Esophagus mucosa (tissue), 1 donor: ENCODE results near the gene OSBPL10. TPM values are rescaled to one million over a fixed set of nuclear protein-coding genes. Genes with fewer than 3 reads are reported as not detected.
A peak's percentile ranks its signal among the peaks of the same experiment; 100 is the strongest.

ENCODE experiments used
- ATAC-seq: fragments of 200-7000 bp; cut with Tn5 transposase; one replicate; pipeline ENCODE4 v1.9.1; 2020
- total RNA-seq: library from RNA; stranded (reverse); gene quantifications from one replicate; pipeline ENCODE4 v1.2.4, GENCODE V29; 2023
- donor health status: DM: yes; HTN: yes; CAD: no.

OSBPL10 gene
- total RNA-seq, 1 donor from 2014 or later: 29.1 TPM

GRCh38 chr3:31766669-31767068 lies 214.4 kb downstream of the OSBPL10 start:
- ATAC-seq: no peak

GRCh38 chr3:31765871-31766270 lies 215.2 kb downstream of the OSBPL10 start:
- ATAC-seq: no peak

GRCh38 chr3:31763731-31764130 lies 217.3 kb downstream of the OSBPL10 start:
- no peak for ATAC-seq

GRCh38 chr3:31762888-31763351 lies 218.1 kb downstream of the OSBPL10 start:
- ATAC-seq: no peak

GRCh38 chr3:31762097-31762764 lies 218.8 kb downstream of the OSBPL10 start:
- ATAC-seq: no peak

GRCh38 chr3:31760654-31761053 lies 220.4 kb downstream of the OSBPL10 start:
- no peak for ATAC-seq

- ATAC-seq: no peak
These were observed 222.6 kb downstream of the OSBPL10 start for GRCh38 chr3:31758322-31758965.

- ATAC-seq: peak; percentile 81
These were observed 225.0 kb downstream of the OSBPL10 start for GRCh38 chr3:31755926-31756658.

GRCh38 chr3:31754575-31755278 lies 226.3 kb downstream of the OSBPL10 start:
- no peak for ATAC-seq

- ATAC-seq: peak; percentile 53
These were observed 228.0 kb downstream of the OSBPL10 start for GRCh38 chr3:31753050-31753425.

- no peak for ATAC-seq
These were observed 228.6 kb downstream of the OSBPL10 start for GRCh38 chr3:31752305-31753049.

GRCh38 chr3:31750341-31750740 lies 230.7 kb downstream of the OSBPL10 start:
- no peak for ATAC-seq

GRCh38 chr3:31748933-31749295 lies 232.1 kb downstream of the OSBPL10 start:
- ATAC-seq: no peak

GRCh38 chr3:31748281-31748932 lies 232.7 kb downstream of the OSBPL10 start:
- ATAC-seq: no peak

GRCh38 chr3:31747785-31748184 lies 233.3 kb downstream of the OSBPL10 start:
- ATAC-seq: no peak

GRCh38 chr3:31744913-31745312 lies 236.1 kb downstream of the OSBPL10 start:
- ATAC-seq: no peak

GRCh38 chr3:31743331-31744089 lies 237.6 kb downstream of the OSBPL10 start:
- no peak for ATAC-seq

- no peak for ATAC-seq
These were observed 240.7 kb downstream of the OSBPL10 start for GRCh38 chr3:31740397-31740796.

GRCh38 chr3:31738412-31738811 lies 242.7 kb downstream of the OSBPL10 start:
- ATAC-seq: no peak

GRCh38 chr3:31735667-31736066 lies 245.4 kb downstream of the OSBPL10 start:
- ATAC-seq: no peak

- no peak for ATAC-seq
These were observed 247.8 kb downstream of the OSBPL10 start for GRCh38 chr3:31733234-31733667.
